Measurements from ENCODE around the gene EMP1.

The EMP1 gene

GRCh38 chr12:13223941-13224340 lies 27.4 kb downstream of the EMP1 start:
- DNase-seq, result no peak

- DNase-seq, result no peak
Measured at GRCh38 chr12:13227191-13227590, 30.7 kb downstream of the EMP1 start.

DNA sequence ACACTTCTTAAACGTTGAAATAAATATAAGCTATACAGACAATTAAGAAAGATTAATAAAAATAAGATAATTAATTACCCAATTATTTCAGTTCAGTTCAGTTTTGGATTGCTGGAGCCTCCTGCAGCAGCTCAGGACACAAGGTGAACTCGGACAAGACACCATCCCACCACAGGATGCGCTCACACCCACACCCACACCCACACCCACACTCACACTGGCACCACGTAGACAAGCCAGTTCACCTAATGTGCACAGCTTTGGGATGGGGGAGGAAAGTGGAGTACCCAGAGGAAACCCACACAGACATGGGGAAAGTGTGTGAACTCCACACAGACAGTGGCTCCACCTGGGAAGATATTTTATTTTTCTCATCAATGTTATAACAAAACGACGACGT lies 32.1 kb downstream of the EMP1 start:
- no peak for DNase-seq

- DNase-seq, result peak; percentile 30
Measured at GRCh38 chr12:13229504-13229903, 33.0 kb downstream of the EMP1 start.

DNA sequence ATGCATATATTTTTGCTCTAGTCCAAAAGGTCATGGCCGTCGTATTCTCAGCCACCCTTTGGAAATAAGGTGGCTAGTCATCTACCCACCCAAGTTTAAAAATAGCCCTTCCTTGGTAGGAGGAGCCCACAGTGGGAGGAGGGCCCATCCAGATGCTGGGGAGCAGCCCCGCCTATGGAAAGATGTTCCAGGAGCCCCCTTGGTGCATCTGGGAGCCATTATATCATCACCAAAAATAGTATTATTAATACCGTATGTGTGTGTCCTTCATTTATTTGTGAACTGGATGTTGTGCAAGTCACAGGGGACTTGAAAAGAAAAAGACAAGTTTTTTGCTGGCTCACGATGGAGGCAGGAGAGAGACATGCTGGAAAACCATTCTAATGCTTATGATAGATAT lies 34.0 kb downstream of the EMP1 start:
- DNase-seq, result no peak

- DNase-seq, result peak; percentile 80
Measured at GRCh38 chr12:13233830-13234641, 37.5 kb downstream of the EMP1 start.

- DNase-seq, result no peak
Measured at GRCh38 chr12:13238204-13238603, 41.7 kb downstream of the EMP1 start.

DNA sequence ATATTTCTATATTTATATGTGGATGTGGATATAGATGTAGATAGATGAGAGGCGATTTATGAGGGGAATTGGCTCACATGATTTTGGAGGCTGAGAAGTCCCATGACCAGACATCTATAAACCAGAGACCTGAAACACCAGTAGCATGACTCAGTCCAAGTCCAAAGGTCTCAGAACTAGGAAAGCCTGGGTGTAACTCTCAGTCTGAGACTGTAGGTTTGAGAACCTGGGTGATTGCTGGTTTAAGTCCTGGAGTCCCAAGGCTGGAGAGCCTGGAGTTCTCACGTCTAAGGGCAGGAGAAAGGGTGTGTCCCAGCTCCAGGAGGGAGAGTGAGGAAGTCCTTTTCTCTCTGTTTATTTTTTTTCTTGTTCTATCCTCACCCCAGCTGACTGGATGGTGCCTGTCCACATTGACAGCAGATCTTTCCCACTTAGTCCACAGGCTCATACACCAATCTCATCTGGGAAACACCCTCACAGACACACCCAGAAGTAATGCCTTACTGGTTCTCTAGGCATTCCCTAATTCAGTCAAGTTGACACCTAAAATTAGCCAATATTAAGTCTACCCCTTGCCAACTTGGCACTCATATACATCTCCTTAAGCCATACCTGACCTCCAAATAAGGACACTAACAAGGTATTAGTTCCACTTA lies 45.4 kb downstream of the EMP1 start:
- DNase-seq, result peak; percentile 8

DNA sequence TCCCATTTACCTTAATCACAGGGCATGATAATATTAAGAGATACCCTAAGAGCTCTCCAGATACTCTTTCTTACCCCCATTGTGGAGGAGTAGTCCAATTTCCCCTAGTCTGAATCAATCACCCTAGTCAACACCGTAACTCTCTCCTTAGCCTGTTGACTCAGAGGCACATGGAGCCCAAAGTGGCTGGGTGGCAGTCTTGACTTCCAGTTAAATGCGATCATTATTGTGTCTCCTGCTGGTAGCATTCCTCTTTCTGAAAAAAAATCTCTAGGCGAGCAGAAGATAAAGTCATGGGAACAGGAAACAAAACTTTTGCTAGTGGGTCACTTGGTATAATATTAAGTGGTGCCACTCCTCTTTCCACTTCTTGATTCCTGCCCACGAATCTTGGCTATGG lies 46.4 kb downstream of the EMP1 start:
- no peak for DNase-seq

DNA sequence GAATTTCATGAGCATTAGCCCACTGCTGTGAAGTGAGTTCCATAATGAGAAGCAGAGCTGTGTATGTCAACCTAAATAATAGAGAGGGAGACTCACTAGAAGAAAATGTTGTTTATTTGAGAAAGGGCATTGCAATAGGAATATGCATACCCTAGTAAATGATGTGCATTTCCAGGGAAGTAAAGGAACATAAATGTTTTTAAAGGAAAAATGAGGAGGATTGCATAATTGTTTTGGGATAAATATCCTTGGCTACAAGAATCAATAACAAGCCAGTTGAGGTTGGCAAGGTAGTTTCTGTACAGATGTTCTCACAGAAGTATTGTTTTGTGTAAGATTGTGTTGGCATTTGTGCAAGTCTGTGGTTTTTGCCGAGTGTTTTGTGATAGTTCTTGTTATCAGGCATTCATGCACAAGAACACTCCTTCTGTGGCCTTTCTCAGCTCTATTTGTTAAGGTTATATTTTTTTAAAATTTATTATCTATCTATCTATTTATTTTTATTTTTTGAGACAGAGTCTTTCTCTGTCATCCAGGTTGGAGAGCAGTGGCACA lies 47.1 kb downstream of the EMP1 start:
- no peak for DNase-seq

DNA sequence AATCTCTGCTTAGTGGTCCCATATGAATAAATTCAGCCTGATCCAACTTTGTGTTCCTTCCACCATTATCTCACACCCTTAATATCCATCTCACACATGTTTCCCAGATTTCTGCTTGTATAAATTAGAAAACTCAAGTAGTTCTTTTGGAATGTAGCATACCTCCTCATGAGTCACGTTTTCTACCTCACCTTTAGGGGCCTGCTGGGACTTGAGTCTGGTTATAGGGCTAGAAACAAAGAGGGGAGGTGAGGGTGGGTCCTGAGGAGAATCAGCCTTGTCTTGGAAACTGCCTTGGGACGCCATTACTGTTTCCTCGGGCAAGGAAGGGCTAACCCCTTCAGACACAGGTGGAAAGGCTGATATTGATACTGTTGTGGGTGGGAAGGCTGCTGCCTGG lies 51.1 kb downstream of the EMP1 start:
- no peak for DNase-seq

- no peak for DNase-seq
Measured at GRCh38 chr12:13248964-13249363, 52.4 kb downstream of the EMP1 start.

GRCh38 chr12:13250416-13250815 lies 53.9 kb downstream of the EMP1 start:
- no peak for DNase-seq

- DNase-seq, result no peak
Measured at GRCh38 chr12:13251521-13251920, 55.0 kb downstream of the EMP1 start.

GRCh38 chr12:13252024-13252423 lies 55.5 kb downstream of the EMP1 start:
- DNase-seq, result no peak

- DNase-seq, result no peak
Measured at GRCh38 chr12:13252616-13253015, 56.1 kb downstream of the EMP1 start.

GRCh38 chr12:13253966-13254760 lies 57.6 kb downstream of the EMP1 start:
- no peak for DNase-seq

DNA sequence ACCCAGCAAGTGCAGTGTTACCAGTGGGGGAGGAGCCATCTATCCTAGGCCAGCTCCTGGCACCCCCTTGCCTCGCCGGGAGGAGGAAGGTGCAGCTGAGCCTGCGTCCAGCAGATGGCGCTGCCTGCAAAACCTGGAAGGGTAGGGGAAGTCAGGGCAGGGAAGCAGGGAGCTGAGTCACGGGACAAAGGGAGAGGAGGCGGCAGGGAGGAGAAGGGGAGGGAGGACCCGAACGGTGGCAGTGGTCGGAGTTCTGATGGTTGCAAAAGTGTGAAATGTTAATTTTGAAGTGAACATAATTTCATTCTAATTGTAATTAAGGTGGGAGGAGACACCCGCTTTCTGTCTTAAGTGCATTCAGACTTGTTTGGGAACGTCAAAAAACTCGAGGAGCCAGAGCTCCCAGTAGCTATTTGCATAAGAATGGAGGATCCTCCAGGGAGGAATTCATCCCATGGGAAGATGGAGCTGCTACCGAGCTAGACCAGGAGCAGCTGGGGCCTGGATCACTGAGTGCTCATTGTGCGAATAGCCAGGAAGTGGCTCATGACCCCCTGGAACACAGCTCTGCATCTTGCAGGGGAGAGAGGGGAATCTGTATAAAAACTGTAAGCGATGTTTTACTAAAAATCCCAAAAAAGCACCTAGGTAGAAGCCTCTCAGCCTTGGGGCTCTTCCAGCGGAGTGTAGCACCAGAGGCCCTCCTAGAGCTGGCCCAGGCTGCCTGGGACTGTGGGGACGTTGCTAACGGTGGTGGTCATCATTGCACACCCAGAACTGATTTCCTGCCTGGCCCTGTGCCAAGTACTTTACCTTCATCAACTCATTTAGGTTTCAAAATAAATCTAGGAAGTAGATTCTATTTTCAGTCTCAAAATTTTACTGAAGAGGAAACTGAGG lies 59.5 kb downstream of the EMP1 start:
- DNase-seq, result peak; percentile 95

DNA sequence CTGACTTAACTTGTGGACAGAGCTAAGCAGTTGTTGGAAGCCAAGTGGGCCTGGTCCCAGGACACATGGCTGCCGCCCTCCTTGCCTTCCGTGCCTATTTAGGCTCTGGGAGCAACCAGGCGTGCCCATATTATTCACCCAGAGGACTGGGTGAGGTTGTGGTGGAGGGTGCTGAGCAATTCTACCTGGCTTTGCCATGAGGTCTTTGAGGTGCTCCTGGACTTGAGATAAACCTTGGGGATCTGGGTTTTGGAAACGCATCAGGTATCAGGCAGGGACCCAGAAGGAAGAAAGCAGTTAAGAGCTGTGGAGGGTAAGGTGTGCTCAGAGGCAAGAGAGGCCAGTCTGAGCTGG lies 60.1 kb downstream of the EMP1 start:
- DNase-seq, result no peak

DNA sequence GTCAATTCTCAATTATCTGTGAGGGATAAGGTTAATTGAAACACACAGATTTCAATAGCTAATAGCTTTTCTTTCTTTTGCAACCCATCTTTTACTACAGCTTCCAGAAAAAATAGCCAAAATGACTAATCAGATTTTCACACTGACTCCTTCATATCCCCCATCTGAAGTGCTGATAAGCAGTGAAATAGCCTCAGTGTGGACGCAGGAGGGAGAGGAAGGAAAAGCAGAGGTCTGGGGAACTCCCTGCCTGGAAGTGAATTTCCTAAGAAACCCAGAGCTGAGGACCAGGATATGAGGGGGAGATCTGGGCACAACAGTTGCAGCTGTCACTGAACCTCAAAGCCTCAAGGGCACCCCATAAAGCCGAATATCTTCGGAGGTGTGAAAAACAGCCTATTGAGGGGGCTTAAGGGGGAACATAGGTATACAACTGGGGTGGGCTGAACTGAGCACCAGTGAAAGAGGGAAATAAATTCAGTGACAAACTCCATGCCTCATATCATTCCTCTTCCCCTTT lies 60.9 kb downstream of the EMP1 start:
- DNase-seq, result no peak

DNA sequence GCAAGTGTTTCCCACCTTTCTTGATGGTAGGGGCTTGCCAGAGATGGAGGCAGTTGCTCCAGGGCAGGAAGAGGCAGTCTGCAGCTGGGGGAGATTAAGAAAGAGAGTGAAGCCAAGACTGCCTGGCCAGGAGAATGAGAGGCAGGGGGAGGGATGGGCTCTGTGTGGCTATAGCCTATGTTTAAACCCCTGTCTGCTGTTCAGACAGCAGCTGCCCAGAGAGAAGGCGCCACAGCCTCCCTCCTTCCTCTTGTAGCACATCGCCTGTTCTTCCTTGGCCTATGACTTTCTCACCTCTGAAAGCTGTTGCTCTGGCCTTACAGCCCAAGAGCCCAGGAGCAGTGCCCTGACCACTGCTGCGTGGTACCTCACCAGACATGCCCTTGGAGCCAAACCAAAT lies 61.7 kb downstream of the EMP1 start:
- peak; percentile 93 for DNase-seq

GRCh38 chr12:13258717-13259119 lies 62.2 kb downstream of the EMP1 start:
- DNase-seq, result peak; percentile 68

Measured in NCI-H82 (cell line).